Omental fat pad (tissue), 4 donors: ENCODE measurements around the gene UPK3A. TPM values are rescaled to one million over a fixed set of nuclear protein-coding genes. Genes with fewer than 3 reads are reported as not detected.
"Not testable (repeated sequence)": the region's sequence is repeated elsewhere in the genome, so short reads cannot be mapped to it uniquely, and the experiment has no call there.

Source experiments
- ATAC-seq: fragments of 150-250 bp; one replicate; pipeline ENCODE4 v1.9.1; 2016; ENCODE audit warnings: mild to moderate bottlenecking, moderate library complexity; ENCODE audit not compliant: low FRiP score
- DNase-seq: peaks from one replicate; pipeline ENCODE4 v3.0.0-alpha.2; 2019; ENCODE audit warnings: low spot score
- CTCF ChIP-seq, 3 donors: fragments of 450-650 bp; IDR thresholded peaks; one replicate each; pipeline ENCODE4 v1.5.1; 2016 to 2017; ENCODE audit warnings: antibody characterized with exemption in 3 of 3, mild to moderate bottlenecking in 3 of 3, moderate library complexity in 2 of 3
- total RNA-seq, 4 donors: library from RNA; depleted of rRNA; stranded (reverse); fragments of >200 nt; gene quantifications; one replicate each; pipeline ENCODE4 v1.1.0, GENCODE V29; 2016

The UPK3A gene
- total RNA-seq, 4 donors from 2014 or later = not detected

- ATAC-seq (no peak), DNase-seq (no peak)
- no peak for TF ChIP-seq CTCF (IDR thresholded peaks at IDR 0.05)
Measured at GRCh38 chr22:45291061-45291930, 6.5 kb downstream of the UPK3A start.

- TF ChIP-seq CTCF (IDR thresholded peaks at IDR 0.05) = no peak
- ATAC-seq = no peak
- DNase-seq = no peak
Measured at GRCh38 chr22:45291931-45292290, 7.2 kb downstream of the UPK3A start.

GRCh38 chr22:45292731-45293442 lies 8.1 kb downstream of the UPK3A start:
- ATAC-seq = no peak
- TF ChIP-seq CTCF (IDR thresholded peaks at IDR 0.05) = no peak
- DNase-seq = no peak

GRCh38 chr22:45294030-45294429 lies 9.3 kb downstream of the UPK3A start:
- no peak for ATAC-seq
- no peak for TF ChIP-seq CTCF (IDR thresholded peaks at IDR 0.05)
- DNase-seq = no peak

GRCh38 chr22:45295004-45295403 lies 10.3 kb downstream of the UPK3A start:
- DNase-seq, ATAC-seq: not testable (repeated sequence)

GRCh38 chr22:45295492-45295891 lies 10.7 kb downstream of the UPK3A start:
- no peak for TF ChIP-seq CTCF (IDR thresholded peaks at IDR 0.05)
- ATAC-seq = no peak
- no peak for DNase-seq

GRCh38 chr22:45296628-45297297 lies 12.0 kb downstream of the UPK3A start:
- ATAC-seq = no peak
- no peak for TF ChIP-seq CTCF (IDR thresholded peaks at IDR 0.05)
- no peak for DNase-seq
